A204.1 (cell line): ENCODE measurements around the gene LIAS.
"Not testable (repeated sequence)": the region's sequence is repeated elsewhere in the genome, so short reads cannot be mapped to it uniquely, and the experiment has no call there.

Source experiments
- FAIRE-seq: peaks from 2 replicates; lab custom pipeline; 2012; peaks lifted over from hg19 to GRCh38; lab: Jason Lieb, UNC

Gene LIAS

DNA sequence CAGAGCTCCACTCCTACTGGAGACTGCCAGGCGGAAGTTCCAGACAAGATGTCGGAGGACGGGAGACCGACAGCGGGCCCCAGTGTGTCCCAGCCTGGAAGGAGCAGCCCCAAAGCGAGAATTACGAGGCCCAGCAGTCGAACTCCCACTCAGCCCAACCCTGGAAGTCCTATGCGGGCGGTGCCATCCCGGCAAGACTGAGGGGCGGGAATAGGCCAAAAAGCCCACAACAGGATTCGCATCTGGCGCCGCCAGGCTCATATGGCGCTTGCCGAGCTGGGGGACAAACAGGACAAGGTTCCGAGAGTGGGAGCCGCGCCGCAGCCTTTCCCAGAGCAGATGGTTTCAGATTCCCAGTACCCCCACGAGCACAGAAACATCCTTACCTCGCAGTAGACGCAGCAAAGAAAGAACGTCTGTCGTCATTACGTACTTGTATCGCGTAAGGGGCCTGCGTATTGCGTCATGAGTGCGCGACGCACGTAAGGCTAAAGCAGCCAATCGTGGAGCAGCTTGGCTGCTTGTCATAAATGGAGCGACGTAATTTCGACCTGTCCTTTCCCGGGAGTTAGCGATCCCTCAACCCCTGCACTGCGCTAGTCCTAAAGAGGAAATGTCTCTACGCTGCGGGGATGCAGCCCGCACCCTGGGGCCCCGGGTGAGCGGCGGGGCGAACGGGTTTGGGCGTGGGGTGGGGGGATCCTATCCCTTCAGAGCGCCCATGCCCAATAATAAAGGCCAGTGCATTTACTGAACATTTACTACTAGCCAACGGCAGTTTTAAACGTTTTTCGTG lies at the start of gene LIAS, which contains the start of gene RPL9:
Gene LIAS (plus strand): TSS at position 552 of the 796 bp plus-strand sequence. CDS start 62 bp downstream, at position 614.
Gene RPL9 (minus strand): TSS at position 418 of the 796 bp plus-strand sequence. CDS start 483 bp downstream, outside the sequence.
- peak; percentile 97 for FAIRE-seq

DNA sequence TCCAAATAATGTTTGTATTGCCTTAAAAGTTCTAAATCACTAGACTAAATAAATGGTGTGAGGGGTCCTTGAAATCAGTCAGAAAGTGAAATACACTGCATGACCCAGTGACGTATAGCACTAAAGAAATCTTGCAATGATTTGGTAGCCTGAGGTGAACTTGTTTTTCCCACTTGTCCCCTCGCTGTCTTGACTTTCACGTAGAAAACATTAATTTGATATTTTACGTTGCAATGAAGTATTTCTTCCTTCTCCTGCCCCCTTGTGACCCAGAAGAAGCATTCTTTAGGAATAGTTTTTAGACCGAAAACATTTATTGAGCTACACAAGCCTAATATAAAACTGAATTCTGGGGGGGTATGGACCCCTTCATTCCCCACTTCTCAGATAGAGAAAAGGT lies 48.4 kb upstream of the LIAS start:
- FAIRE-seq: peak; percentile 90

DNA sequence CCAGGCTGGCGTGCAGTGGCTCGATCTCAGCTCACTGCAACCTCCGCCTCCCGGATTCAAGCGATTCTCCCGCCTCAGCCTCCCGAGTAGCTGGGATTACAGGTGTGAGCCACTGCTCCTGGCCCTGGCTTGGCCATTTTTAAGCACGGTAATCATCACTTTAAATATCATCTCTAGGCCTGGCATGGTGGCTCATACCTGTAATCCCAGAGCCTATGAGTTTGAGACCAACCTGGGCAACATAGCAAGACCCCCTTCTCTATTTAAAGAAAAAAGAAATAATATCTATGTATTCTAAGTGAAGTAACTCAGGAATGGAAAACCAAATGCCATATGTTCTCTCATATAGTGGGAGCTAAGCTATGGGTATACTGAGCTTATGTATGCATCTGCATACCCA lies 47.3 kb upstream of the LIAS start:
- FAIRE-seq: not testable (repeated sequence)

DNA sequence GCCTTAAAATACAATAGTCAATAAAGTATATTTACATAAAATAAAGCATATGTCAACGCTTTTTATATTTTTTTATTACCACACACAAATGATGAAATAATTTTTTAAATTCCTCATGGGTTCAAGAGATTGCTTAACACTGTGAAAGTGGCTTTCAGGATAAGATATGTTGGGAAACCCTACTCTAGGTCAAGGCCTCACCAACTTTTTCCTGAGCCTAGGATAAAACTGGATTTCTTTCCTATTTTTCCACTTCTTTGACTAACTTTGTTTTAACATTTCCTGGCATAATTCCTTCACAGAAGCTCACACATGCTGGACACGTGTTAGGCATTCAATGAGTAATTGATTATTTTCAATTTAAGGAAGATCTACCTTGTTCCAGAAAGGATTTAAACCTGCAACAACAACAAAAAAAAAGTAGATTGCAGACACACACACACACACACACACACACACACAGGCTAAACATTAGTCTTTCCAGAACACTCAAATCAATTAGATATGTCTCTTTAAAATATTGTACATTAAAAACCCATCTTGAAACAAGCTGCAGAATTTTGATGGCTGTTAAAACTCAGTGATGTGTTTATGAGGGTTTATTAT lies 43.1 kb upstream of the LIAS start:
- no peak for FAIRE-seq

DNA sequence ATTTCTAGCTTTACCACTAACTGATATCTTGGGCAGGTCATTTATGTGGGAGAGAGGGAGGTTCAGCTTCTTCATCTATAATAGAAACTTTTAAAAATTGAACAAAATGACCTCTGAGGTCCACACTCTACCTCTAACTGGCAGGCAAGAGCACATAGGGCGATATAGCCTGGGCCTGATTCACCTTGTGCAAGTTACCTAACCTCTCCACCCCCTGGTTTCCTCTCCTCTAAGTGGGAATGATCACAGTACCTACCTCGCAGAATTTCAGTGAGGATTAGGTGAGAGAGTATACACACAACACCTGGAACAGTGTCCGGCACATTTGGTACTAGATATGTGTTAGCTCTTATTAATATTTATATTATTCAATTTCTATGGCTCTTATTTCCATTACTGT lies 36.6 kb upstream of the LIAS start:
- FAIRE-seq: no peak

DNA sequence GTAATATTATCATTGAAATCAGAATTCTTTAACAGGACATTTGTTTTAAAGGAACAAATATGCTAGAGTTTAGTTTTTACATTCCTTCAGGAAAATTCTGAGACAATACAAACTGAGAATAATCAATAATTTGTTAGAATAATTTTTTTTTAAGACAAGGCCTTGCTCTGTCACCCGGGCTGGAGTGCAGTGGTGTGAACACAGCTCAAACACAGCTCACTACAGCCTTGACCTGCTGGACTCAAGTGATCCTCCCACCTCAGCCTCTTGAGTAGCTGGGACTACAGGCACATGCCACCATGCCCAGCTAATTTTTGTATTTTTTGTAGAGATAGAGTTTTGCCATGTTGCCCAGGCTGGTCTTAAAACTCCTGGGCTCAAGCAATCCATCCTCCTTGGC lies 33.6 kb upstream of the LIAS start:
- not testable (repeated sequence) for FAIRE-seq

DNA sequence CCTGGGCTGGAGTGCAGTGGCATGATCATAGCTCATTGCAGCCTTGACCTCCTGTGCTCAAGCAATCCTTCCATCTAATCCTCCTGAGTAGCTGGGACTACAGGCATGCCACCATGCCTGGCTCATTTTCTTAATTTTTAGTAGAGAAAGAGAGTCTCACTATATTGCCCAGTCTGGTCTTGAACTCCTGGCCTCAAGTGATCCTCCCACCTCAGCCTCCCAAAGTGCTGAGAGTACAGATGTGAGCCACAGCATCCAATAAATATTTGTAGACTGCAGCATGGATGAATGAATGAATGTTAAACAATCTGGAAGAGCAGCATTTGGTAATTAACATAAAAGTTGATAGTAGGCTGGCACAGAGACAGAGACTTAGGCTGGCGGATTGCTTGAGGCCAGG lies 32.1 kb upstream of the LIAS start:
- no peak for FAIRE-seq

DNA sequence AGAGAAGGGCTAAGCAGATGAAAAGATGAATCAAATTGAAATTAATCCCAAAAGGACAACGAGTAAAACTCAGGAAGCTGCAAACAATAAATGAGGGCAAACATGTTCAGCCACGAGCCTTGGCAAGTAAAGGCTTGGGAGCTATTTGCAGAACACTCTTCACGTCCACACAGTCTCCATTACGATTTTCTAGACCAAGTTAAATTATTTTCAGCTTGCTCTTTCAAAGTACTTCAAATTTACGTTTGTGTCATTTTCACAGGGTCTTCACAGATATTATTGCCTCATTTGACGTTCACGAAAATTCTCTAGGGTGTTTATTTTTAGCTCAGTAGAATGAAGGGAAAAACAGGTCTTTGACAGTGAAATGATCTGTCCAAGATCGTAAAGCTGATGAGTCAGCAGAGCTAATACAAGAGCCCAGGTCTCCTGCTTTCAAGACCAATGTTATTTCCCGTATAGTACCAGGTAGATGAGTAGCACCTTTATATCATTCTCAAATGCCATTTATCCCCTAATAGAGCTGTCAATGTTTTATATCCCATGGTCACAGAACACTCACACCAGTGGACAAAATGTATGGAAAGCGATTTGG lies 31.2 kb upstream of the LIAS start:
- no peak for FAIRE-seq

DNA sequence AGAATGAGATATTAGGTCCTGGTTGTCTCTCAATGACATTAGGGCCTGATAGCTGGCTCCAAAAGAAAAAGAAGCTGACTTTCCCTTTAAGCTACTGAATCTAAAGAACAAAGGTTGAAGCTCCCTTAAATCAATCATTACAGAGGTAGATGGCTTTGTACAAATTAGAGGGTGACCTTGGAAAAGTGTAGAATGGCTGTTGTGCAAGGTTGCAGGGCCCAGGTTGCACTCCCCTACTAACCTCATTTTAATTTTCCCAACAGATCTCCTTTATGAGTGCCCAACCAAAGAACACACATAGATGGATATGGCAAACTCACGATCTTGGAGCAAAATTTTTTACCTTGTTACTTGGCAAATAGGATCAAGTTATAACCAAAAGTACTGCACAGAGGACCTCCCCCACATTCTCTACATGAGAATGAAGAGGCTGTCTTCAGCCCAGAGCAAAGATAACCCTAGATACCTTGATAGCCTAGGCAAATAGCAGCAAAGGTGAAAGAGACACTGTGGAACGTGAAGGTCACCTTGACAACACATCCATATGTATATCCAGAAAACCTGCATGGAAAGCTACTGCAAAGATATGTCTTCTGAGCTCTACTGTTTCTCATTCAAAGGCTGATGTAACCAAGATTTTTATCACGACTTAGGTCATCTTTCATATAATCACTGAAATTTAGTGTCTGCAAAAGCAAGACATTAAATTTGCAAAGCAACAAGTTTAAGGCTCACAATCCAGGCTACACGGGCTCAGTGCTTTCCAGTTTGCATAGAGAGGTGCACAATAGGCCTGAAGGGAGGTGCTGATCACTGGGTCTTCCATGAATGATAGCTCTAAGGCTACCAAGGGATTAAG lies 29.2 kb upstream of the LIAS start:
- no peak for FAIRE-seq

DNA sequence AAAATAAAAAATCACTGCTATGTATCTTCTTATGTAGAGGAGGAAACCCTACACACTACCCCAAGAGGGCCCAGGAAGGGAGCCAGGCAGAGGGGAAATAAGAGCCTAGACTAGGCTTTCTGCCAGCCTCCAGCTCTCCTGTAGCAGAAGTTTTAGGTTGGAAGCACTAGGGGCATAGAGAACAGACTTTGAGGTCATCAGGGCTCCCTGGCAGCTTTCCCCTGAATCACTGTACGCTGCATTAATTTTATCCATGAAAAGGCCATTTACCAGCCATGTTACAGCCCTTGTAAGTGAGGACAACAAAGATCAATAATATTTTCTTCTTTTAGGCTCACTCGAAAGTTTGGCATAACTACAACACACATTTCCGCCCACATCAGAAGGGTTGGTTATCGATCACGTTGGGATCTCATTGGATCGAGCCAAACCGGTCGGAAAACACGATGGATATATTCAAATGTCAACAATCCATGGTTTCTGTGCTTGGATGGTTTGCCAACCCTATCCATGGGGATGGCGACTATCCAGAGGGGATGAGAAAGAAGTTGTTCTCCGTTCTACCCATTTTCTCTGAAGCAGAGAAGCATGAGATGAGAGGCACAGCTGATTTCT lies 24.9 kb upstream of the LIAS start:
- FAIRE-seq: no peak

DNA sequence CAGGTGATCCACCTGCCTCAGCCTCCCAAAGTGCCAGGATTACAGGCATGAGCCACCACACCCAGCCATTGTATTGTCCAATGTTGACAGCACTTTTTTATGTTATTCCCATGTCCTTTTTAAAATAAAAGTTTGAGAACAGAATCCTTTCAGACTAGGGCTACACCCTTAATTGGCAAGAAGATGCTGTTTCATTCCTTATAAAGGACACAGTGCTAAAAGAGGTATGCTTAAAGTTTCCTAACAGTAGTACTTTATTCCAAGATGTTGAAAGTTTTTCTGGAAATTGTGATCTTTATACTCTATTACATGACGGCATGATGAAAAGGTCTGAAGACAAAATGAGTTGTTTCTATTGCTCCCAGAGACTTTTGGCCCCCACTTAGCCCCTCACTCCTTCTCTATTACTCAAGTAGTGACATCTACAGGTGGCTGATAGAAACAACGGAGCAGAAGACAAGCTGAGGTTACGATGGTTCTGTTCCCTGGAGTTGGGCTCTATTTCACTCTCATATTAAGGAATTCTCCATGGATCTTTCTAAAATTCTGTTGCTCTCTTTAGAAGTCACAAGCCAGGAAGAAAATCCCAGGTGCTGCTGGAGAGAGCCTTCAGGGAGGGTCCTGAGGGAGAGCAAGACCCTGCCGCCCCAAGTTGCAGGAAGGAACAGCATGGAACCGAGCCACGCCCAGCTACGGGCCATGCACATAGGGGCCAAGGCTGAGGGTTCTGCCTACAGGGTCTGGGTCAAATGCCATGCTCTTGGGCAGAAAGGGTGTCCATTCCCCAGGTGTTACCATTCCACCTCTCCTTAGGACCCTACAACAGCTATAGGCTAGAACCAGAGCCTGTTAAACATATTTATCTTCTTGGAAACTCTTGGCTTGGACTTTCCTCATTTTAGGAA lies 22.9 kb upstream of the LIAS start:
- FAIRE-seq: no peak

DNA sequence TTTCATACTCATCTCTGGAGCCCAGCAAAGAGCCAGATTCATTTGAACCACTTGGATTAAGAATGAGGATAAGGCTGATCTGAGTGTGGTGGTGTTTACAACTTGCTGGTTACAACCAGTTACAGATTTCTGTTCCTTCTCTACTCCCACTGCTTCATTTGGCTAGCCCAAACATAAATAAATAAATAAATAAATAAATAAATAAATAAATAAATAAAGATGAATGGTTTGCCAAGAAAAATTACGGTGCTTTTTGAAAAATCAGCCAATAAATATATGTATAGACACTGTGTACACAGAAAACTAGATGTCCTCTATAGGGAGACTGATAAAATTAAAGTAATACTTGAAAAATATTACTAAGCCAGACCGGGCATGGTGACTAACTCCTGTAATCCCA lies 17.3 kb upstream of the LIAS start:
- FAIRE-seq: no peak

DNA sequence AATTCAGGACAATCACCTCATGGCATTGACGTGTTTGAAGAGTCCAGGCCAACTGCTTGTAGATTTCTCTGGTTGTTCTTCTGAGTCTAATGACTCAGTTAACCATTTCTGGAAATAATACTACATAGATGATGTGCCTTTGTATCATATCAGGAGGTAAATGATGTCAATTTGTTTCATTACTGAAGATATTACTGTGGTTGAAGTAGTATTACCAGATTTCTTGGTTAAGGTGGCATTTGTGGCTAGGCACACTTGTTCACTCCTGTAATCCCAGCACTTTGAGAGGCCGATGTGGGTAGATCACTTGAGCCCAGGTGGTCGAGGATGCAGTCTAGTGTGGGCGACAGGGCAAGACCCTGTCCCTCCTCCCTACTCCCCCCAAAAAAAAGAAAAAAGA lies 15.9 kb upstream of the LIAS start:
- FAIRE-seq: no peak

DNA sequence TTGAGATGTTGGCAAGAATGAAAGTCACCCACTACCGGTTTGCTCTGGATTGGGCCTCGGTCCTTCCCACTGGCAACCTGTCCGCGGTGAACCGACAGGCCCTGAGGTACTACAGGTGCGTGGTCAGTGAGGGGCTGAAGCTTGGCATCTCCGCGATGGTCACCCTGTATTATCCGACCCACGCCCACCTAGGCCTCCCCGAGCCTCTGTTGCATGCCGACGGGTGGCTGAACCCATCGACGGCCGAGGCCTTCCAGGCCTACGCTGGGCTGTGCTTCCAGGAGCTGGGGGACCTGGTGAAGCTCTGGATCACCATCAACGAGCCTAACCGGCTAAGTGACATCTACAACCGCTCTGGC lies 12.4 kb upstream of the LIAS start:
- no peak for FAIRE-seq

DNA sequence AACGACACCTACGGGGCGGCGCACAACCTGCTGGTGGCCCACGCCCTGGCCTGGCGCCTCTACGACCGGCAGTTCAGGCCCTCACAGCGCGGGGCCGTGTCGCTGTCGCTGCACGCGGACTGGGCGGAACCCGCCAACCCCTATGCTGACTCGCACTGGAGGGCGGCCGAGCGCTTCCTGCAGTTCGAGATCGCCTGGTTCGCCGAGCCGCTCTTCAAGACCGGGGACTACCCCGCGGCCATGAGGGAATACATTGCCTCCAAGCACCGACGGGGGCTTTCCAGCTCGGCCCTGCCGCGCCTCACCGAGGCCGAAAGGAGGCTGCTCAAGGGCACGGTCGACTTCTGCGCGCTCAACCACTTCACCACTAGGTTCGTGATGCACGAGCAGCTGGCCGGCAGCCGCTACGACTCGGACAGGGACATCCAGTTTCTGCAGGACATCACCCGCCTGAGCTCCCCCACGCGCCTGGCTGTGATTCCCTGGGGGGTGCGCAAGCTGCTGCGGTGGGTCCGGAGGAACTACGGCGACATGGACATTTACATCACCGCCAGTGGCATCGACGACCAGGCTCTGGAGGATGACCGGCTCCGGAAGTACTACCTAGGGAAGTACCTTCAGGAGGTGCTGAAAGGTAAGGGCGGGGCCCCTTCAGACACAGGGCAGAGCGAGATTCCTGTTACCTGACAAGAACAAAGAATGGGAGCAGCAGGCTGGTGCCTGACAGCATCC lies 11.8 kb upstream of the LIAS start:
- FAIRE-seq: no peak

DNA sequence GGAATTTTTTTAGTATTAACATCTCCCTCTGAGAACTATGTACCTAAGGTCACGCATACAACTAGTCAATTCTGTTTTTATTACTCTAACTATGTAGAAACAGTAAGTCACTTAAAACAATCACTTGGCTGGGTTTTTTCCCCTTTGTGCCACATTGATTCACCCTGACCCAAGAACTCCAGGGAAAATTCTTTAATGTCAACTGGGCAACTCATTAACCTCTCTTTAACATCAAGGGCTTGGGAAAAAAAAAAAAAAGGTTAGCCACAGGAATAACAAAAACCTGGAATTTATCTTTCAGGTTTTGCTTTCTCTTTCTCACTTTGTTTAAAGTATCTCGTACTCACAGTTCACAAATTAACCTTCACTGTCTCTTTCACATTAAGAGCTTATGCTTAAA lies 8.2 kb upstream of the LIAS start:
- no peak for FAIRE-seq

DNA sequence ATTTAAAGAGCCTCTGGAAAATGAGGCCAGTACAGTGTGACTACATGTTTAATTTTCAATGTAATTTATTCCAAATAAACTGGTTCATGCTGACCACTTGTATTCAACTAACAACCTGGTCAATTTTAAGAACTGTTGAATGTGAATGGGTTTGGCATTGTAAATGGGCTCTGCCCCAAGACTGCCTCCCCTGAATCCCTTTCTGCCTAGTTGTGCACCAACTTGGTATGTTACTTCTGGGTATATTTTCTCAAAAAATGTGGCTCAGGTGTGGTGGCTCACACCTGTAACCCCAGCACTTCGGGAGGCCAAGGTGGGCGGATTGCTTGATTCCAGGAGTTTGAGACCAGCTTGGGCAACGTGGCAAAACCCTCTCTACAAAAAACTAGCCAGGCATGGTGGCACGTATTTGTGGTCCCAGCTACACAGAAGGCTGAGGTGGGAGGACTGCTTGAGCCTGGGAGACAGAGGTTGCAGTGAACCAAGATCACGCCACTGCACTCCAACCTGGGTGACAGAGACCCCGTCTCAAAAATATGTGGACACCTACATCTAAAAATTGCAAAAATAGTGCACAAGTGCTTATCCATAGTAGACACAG lies 7.3 kb upstream of the LIAS start:
- no peak for FAIRE-seq

DNA sequence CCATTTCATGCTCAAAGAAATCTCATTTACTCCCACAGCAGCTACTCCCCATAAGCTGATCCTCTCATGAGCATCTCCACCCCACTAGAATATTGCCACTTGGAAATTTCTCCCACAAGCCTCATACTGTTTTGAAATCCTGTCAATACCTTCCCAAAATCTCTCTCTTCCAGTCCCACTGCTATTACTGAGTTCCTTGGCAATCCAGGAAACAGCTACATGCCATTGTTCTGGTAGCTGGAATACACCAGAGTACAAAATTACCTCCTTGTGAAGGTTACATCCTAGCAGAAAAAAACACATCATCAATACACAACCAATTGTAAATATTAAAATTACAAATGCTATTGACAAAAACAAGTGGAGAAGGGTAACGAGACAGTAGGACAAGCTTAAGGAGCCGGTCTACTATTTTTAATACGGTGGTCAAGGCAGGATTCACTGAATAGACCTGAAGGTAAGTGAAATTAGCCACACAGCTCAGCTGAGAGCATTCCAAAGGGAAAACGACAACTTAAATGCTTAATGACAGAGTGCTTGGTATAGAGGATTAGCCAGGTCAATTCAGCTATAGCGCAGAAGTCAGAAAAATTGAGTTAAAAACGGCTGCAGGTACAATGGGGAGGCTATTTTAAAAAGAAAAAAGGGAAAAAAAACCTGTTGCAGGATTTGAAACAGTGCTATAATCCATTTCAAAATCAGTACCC lies 6.5 kb upstream of the LIAS start:
- FAIRE-seq: no peak

DNA sequence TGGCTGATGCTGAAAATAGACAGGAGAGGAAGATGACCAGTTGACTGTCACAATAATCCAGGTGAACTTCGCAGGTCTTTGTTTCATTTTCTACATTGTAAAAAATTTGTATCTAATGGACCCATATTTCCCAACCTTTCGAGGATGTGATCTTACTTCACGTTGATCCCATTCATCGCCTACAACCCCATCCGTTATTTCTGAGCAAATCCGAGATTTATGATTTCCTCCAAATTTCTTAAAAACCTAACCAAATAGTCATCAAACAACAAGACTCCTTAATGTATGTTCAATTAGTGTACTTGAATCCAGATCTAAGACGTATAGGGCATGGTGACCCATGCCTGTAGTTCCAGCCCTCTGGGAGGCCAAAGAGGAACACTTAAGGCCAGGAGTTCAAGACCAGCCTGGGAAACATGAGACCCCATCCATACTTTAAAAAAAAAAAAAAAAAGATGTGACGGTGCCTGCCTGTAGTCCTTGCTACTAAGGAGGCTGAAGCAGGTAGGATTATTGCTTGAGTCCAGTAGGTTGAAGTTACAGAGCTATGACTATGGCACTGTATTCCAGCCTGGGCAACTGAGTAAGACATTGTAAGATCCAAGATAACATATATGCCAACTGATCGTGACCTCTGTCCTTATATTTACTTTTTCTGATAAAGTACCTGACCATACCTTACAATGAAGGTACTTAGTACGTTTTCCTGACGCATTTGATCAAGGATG lies 5.8 kb upstream of the LIAS start:
- no peak for FAIRE-seq
